Fibroblast of pulmonary artery (primary cell): ENCODE results near the gene AKAP9.
A peak's percentile ranks its signal among the peaks of the same experiment; 100 is the strongest.

Experiments used
- DNase-seq: peaks from one replicate; pipeline ENCODE4 v3.0.0-alpha.2; 2010; ENCODE audit warnings: low read depth
- H3K4me3 ChIP-seq: replicated peaks from 2 replicates; pipeline ENCODE4 v1.5.1; 2011; ENCODE audit warnings: low read depth, mild to moderate bottlenecking, control low read depth, low read length, moderate library complexity
- TF ChIP-seq, protein P1 (sequence below): IDR thresholded peaks from 2 replicates; pipeline ENCODE4 v1.5.1; 2011; ENCODE audit warnings: mild to moderate bottlenecking, control low read depth, low read length, inconsistent platforms; ENCODE audit errors: missing control alignments

AKAP9 gene

DNA sequence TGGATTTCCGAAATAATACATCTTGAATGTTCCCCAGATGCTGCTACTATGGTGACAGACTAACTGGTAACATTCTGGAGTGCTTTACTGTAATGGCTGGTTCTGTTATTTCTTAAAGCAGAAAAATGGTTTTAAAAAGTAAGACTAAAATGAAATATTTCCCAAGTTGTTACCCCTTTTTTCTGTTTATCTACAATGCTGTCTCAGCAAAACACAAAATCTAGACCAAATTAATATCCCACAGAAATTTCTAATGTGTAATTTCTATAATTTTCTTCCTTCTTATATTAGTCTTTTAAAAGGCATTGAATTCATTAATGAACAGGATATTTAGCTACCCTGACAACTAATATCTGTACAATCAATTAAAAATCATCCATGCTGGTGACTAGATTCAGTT is 41.1 kb upstream of the AKAP9 start:
- TF ChIP-seq, protein P1, sequence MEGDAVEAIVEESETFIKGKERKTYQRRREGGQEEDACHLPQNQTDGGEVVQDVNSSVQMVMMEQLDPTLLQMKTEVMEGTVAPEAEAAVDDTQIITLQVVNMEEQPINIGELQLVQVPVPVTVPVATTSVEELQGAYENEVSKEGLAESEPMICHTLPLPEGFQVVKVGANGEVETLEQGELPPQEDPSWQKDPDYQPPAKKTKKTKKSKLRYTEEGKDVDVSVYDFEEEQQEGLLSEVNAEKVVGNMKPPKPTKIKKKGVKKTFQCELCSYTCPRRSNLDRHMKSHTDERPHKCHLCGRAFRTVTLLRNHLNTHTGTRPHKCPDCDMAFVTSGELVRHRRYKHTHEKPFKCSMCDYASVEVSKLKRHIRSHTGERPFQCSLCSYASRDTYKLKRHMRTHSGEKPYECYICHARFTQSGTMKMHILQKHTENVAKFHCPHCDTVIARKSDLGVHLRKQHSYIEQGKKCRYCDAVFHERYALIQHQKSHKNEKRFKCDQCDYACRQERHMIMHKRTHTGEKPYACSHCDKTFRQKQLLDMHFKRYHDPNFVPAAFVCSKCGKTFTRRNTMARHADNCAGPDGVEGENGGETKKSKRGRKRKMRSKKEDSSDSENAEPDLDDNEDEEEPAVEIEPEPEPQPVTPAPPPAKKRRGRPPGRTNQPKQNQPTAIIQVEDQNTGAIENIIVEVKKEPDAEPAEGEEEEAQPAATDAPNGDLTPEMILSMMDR = no peak
- DNase-seq = no peak
- no peak overlapping the region for H3K4me3 ChIP-seq

DNA sequence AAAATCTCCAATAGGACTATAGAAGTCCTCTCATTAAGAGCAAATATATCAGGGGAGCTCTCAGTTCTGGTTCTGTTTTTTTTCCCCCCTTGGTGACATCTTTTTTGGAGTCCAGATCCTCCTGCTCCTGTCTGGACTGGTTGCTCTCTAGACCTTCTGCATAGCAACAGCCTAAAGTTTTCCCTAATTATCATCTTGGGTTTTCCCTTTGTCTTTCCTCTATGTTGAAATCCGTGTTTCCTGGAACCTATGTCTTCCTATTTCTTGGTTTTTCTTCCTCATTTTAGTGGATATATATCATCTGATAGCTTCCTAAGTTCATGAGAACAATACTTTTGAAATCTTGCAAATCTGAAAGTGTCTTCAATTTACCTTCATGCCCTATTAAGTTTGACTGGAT is 30.5 kb upstream of the AKAP9 start:
- no peak overlapping the region for H3K4me3 ChIP-seq
- TF ChIP-seq, protein P1 = no peak
- DNase-seq = no peak

DNA sequence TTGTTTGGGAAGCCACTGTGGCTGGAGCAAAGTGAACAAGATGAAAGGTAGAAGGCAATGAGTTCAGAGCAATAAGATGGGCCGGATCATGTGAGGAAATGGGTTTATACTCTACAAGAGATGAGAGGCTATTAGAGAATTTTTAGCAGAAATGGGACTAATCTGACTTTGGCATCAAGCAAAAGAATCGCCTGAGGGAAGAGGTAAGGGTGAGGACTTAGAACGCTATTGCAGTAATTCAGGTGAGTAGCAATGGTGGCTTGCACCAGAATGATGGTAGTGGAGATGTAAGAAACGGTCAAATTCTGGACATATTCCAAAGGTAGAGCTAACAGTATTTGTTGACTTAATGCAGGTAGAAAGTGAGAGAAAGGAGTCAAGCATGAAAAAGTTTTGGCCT is 29.5 kb upstream of the AKAP9 start:
- no peak overlapping the region for H3K4me3 ChIP-seq
- no peak for DNase-seq
- TF ChIP-seq, protein P1 = no peak

DNA sequence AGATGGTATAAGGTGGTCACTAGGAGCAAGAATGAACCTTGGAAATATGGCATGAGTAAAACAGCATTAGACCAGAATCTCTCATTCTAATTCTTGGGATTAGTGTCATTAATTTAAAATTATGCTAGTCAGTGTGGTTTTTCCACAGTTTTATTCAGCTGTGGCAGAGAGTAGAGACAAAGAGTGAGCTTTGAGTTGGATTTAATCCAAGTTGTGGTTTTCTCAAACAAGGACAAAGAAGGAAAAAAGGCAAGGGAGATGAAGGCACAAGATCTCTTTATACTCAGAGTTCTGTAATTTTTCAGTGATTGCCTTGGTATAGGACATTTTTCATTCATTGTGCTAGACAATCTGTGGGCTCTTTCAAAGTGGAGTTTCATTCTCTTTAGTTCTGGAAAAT is 28.2 kb upstream of the AKAP9 start:
- no peak overlapping the region for H3K4me3 ChIP-seq
- DNase-seq = peak; percentile 43
- TF ChIP-seq, protein P1 = no peak

DNA sequence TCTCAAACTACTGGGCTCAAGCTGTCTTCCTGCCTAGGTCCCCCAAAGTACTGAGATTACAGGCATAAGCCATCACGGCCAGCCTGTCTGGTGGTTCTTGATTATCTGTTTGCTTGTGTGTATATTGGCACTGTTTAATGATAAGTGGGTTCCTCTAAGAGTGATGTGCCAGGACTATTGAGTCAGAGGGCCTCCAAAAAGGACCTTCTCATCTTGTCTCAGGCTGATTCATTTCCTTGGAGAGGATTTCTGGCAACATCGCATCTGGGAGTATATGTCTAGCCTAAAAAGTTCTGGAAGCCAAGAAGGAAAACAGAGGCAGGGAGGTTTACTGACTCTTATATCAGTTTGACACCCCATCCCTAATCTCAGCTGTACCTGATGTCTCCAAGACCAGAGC is 27.1 kb upstream of the AKAP9 start:
- H3K4me3 ChIP-seq = no peak overlapping the region
- DNase-seq = peak; percentile 71
- TF ChIP-seq, protein P1 = no peak

DNA sequence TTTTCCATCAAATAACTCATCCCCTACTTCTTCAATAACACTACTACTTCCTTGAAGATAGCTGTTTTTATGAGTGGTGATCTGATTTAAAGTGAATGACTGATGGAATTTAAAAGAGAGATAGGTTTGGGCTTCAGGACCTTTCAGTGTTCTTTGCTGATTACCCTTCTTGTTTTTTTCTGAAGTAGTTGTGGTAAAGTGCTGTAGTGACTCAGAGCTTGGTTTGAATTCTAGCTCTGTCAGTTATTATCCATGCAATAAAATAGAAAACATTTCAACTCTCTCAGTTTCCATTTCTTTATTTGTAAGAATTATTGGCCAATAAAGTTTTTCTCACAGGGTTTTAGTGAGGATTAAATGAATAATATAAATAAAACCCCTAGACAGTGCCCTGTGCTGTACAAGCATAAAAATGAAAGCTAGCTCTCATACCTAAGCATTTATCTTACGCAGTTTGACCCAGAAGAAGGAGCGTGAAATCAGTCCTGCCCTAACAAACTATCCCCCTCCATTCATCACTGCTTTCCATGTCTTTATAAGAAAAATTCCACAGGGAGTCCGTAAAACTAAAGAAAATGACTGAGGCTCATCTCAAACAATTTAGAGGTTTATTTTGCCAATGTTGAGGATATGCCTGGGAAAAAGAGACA is 25.1 kb upstream of the AKAP9 start:
- TF ChIP-seq, protein P1 = no peak
- DNase-seq = no peak
- no peak overlapping the region for H3K4me3 ChIP-seq

DNA sequence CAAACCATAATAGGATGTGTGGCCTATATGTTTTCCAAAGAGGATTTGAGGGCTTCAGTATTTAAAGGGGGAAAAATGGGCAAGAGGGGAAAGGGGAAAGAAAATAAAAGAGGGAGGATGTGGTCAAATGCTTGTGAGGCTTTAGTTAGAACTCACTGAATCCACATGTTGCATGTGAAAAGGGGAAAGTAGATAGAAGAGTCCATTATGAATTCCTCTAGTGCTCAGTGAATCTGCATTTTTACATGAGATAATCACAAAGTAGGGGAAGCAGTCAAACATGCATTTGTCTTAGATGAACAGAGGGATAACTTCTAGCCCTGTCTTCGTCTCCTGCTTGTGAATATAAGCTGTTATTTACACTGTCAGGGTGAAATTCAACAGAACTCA is 24.6 kb upstream of the AKAP9 start:
- H3K4me3 ChIP-seq = no peak overlapping the region
- TF ChIP-seq, protein P1 = no peak
- DNase-seq = no peak
